Measurements from ENCODE around the gene TERT. TPM values are rescaled to one million over a fixed set of nuclear protein-coding genes. Genes with fewer than 3 reads are reported as not detected.

Gene TERT
- total RNA-seq, 2 experiments from 2014 or later = 156 to 198 TPM

DNA sequence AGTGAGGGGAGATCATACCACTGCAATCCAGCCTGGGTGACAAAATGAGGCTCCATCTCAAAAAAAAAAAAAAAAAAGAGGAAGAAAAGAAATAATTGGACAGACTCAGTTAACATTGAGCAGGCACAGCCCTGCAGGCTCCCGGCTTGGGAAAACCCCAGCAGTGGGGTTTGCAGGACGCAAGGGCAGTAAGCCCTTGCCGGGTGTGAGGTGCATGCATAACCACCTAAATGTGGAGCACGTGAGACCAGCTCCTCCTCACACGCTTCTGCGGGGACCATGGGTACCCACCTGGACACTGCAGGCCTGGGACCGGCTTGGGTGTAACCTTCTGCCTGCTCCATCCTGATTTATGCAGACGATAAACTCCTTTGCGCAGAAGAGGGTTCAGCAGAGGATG, 74.5 kb downstream of the TERT start:
- TF ChIP-seq EZH2phosphoT487 (IDR thresholded peaks at IDR 0.05; ENCODE audit: borderline replicate concordance, low read depth, low read length) = no peak
- TF ChIP-seq, protein P1, sequence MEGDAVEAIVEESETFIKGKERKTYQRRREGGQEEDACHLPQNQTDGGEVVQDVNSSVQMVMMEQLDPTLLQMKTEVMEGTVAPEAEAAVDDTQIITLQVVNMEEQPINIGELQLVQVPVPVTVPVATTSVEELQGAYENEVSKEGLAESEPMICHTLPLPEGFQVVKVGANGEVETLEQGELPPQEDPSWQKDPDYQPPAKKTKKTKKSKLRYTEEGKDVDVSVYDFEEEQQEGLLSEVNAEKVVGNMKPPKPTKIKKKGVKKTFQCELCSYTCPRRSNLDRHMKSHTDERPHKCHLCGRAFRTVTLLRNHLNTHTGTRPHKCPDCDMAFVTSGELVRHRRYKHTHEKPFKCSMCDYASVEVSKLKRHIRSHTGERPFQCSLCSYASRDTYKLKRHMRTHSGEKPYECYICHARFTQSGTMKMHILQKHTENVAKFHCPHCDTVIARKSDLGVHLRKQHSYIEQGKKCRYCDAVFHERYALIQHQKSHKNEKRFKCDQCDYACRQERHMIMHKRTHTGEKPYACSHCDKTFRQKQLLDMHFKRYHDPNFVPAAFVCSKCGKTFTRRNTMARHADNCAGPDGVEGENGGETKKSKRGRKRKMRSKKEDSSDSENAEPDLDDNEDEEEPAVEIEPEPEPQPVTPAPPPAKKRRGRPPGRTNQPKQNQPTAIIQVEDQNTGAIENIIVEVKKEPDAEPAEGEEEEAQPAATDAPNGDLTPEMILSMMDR (conservative IDR thresholded peaks at IDR 0.05; ENCODE audit: low read length) = no peak
- no peaks in the 10 kb centered on the region for H3K9me3 ChIP-seq (ENCODE audit: low read length)
- no peaks in the 10 kb centered on the region for H3K4me1 ChIP-seq (ENCODE audit: insufficient read depth, low read length, poor library complexity, severe bottlenecking)
- DNase-seq (ENCODE audit: low spot score) = no peak
- H2AFZ ChIP-seq (ENCODE audit: low read length) = no peak overlapping the region
- ChIA-PET POLR2A (no interaction called here), CTCF (ENCODE audit: unreplicated experiment) (no interaction called here)
- H4K20me1 ChIP-seq (ENCODE audit: insufficient read depth, low read length) = no peaks in the 10 kb centered on the region
- no peak overlapping the region for H3K27ac ChIP-seq (ENCODE audit: low read depth, low read length, poor library complexity, severe bottlenecking)
- H3K79me2 ChIP-seq (ENCODE audit: insufficient read depth, low read depth, low read length) = no peaks in the 10 kb centered on the region
- BruUV-seq (replicated peaks) = no TSS peak
- no peak overlapping the region for H3K4me2 ChIP-seq (ENCODE audit: low read length)
- intact Hi-C loops (cut with micrococcal nuclease; ENCODE audit: unreplicated experiment) = no loop called here
- no peaks in the 10 kb centered on the region for H3K9me2 ChIP-seq (ENCODE audit: insufficient read depth, low read length)
- H3K4me3 ChIP-seq (ENCODE audit: low read depth, low read length, poor library complexity, severe bottlenecking) = no peak overlapping the region
- no peaks in the 10 kb centered on the region for H3K36me3 ChIP-seq (ENCODE audit: insufficient read depth, low read length)

DNA sequence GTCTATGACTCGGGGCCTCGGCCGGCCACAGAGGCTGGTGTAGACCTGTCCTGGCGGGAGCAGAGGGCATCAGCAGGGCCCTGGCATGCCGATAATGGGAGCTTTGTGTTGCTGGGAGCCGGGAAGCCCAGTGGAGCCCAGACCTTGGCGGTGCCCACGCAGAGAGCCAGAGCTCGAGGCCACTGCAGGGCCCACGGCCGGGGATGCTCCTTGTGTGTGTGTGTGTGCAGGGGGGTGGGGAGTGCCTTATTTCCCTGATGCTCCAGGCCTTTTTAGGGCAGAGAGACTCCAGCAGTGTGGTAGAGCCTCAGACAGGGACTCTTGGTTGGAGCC, 75.1 kb downstream of the TERT start:
- DNase-seq (ENCODE audit: low spot score) = no peak
- Histone ChIP-seq H3K27ac (ENCODE audit: low read depth, low read length, poor library complexity, severe bottlenecking) (no peak overlapping the region), H3K36me3 (ENCODE audit: insufficient read depth, low read length) (no peaks in the 10 kb centered on the region), H3K9me2 (ENCODE audit: insufficient read depth, low read length) (no peaks in the 10 kb centered on the region), H3K4me3 (ENCODE audit: low read depth, low read length, poor library complexity, severe bottlenecking) (no peak overlapping the region), H3K4me1 (ENCODE audit: insufficient read depth, low read length, poor library complexity, severe bottlenecking) (no peaks in the 10 kb centered on the region), H4K20me1 (ENCODE audit: insufficient read depth, low read length) (no peaks in the 10 kb centered on the region), H3K79me2 (ENCODE audit: insufficient read depth, low read depth, low read length) (no peaks in the 10 kb centered on the region), H2AFZ (ENCODE audit: low read length) (no peak overlapping the region), H3K9me3 (ENCODE audit: low read length) (no peaks in the 10 kb centered on the region), H3K4me2 (ENCODE audit: low read length) (no peak overlapping the region)
- TF ChIP-seq, protein P1 (conservative IDR thresholded peaks at IDR 0.05; ENCODE audit: low read length) = no peak
- no peak for TF ChIP-seq EZH2phosphoT487 (IDR thresholded peaks at IDR 0.05; ENCODE audit: borderline replicate concordance, low read depth, low read length)
- CTCF ChIA-PET (ENCODE audit: unreplicated experiment) = no interaction called here
- POLR2A ChIA-PET = no interaction called here
- intact Hi-C loops (cut with micrococcal nuclease; ENCODE audit: unreplicated experiment) = no loop called here
- no TSS peak for BruUV-seq (replicated peaks)

DNA sequence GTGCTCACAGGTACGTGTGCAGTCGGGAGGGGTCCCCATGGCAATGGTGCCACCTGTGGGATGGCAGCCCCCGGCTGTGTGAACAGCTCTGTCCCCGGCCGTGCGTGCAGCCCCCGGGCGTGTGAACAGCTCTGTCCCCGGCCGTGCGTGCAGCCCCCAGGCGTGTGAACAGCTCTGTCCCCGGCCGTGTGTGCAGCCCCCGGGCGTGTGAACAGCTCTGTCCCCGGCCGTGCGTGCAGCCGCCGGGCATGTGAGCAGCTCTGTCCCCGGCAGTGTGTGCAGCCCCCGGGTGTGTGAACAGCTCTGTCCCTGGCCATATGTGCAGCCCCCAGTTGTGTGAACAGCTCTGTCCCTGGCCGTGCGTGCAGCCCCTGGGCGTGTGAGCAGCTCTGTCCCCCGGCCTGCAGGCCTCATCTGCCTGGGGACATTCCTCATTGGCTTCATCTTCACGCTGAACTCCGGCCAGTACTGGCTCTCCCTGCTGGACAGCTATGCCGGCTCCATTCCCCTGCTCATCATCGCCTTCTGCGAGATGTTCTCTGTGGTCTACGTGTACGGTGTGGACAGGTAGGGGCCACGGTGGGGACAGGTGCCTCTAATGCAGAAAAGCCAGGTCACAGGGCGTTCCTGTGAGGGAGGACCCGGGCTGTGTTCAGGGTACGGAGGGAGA, 75.6 kb downstream of the TERT start:
- ChIA-PET CTCF (ENCODE audit: unreplicated experiment) (no interaction called here), POLR2A (no interaction called here)
- Histone ChIP-seq H3K9me2 (ENCODE audit: insufficient read depth, low read length) (no peaks in the 10 kb centered on the region), H3K4me2 (ENCODE audit: low read length) (no peak overlapping the region), H3K79me2 (ENCODE audit: insufficient read depth, low read depth, low read length) (no peaks in the 10 kb centered on the region), H3K4me3 (ENCODE audit: low read depth, low read length, poor library complexity, severe bottlenecking) (no peak overlapping the region), H3K4me1 (ENCODE audit: insufficient read depth, low read length, poor library complexity, severe bottlenecking) (no peaks in the 10 kb centered on the region), H3K27ac (ENCODE audit: low read depth, low read length, poor library complexity, severe bottlenecking) (no peak overlapping the region), H4K20me1 (ENCODE audit: insufficient read depth, low read length) (no peaks in the 10 kb centered on the region), H2AFZ (ENCODE audit: low read length) (no peak overlapping the region), H3K36me3 (ENCODE audit: insufficient read depth, low read length) (no peaks in the 10 kb centered on the region), H3K9me3 (ENCODE audit: low read length) (no peaks in the 10 kb centered on the region)
- no peak for TF ChIP-seq EZH2phosphoT487 (IDR thresholded peaks at IDR 0.05; ENCODE audit: borderline replicate concordance, low read depth, low read length)
- TF ChIP-seq, protein P1 (conservative IDR thresholded peaks at IDR 0.05; ENCODE audit: low read length) = no peak
- no TSS peak for BruUV-seq (replicated peaks)
- intact Hi-C loops (cut with micrococcal nuclease; ENCODE audit: unreplicated experiment) = no loop called here
- no peak for DNase-seq (ENCODE audit: low spot score)
